GM21360 (cell line): ENCODE measurements around the gene PSMB8.
A peak's percentile ranks its signal among the peaks of the same experiment; 100 is the strongest.
"Not testable (repeated sequence)": the region's sequence is repeated elsewhere in the genome, so short reads cannot be mapped to it uniquely, and the experiment has no call there.

Experiments used
- ATAC-seq: cut with Tn5 transposase; IDR thresholded peaks from one replicate; pipeline ENCODE4 v1.9.1; 2021; ENCODE audit warnings: mild to moderate bottlenecking, moderate library complexity; ENCODE audit not compliant: unreplicated experiment

The PSMB8 gene

GRCh38 chr6:32838114-32838958 is 5.5 kb downstream of the PSMB8 start, which contains the start of gene TAP2:
Gene TAP2 (minus strand): TSS chr6:32838739. CDS start chr6:32838233, 506 bp downstream.
- ATAC-seq = peak; percentile 73

GRCh38 chr6:32837651-32838113 is 6.2 kb downstream of the PSMB8 start:
- ATAC-seq = no peak

GRCh38 chr6:32836873-32837272 is 7.0 kb downstream of the PSMB8 start:
- ATAC-seq = no peak

GRCh38 chr6:32835167-32835893 is 8.5 kb downstream of the PSMB8 start:
- no peak for ATAC-seq

- ATAC-seq = no peak
Observed at GRCh38 chr6:32833664-32834063, 10.2 kb downstream of the PSMB8 start.

- no peak for ATAC-seq
Observed at GRCh38 chr6:32832535-32832934, 11.3 kb downstream of the PSMB8 start.

GRCh38 chr6:32830936-32831335 is 12.9 kb downstream of the PSMB8 start:
- ATAC-seq = no peak

GRCh38 chr6:32830017-32830416 is 13.8 kb downstream of the PSMB8 start:
- ATAC-seq = no peak

- no peak for ATAC-seq
Observed at GRCh38 chr6:32829495-32829894, 14.4 kb downstream of the PSMB8 start.

- no peak for ATAC-seq
Observed at GRCh38 chr6:32827025-32827424, 16.8 kb downstream of the PSMB8 start.

GRCh38 chr6:32825966-32826365 is 17.9 kb downstream of the PSMB8 start:
- no peak for ATAC-seq

- ATAC-seq = no peak
Observed at GRCh38 chr6:32819729-32820128, 24.1 kb downstream of the PSMB8 start.

- no peak for ATAC-seq
Observed at GRCh38 chr6:32818867-32819266, 25.0 kb downstream of the PSMB8 start.

GRCh38 chr6:32816746-32817204 is 27.1 kb downstream of the PSMB8 start, which contains the start of gene HLA-DOB:
Gene HLA-DOB (minus strand): TSS chr6:32817002. CDS start chr6:32816951, 51 bp downstream.
- no peak for ATAC-seq

- no peak for ATAC-seq
Observed at GRCh38 chr6:32815996-32816395, 27.9 kb downstream of the PSMB8 start.

GRCh38 chr6:32815115-32815514 is 28.7 kb downstream of the PSMB8 start:
- ATAC-seq = no peak

- no peak for ATAC-seq
Observed at GRCh38 chr6:32814145-32814544, 29.7 kb downstream of the PSMB8 start.

- no peak for ATAC-seq
Observed at GRCh38 chr6:32809171-32809570, 34.7 kb downstream of the PSMB8 start.

- no peak for ATAC-seq
Observed at GRCh38 chr6:32807020-32807580, 36.7 kb downstream of the PSMB8 start.

GRCh38 chr6:32805404-32805803 is 38.4 kb downstream of the PSMB8 start:
- ATAC-seq = not testable (repeated sequence)

- ATAC-seq = no peak
Observed at GRCh38 chr6:32803416-32803815, 40.4 kb downstream of the PSMB8 start.
